HL-60/S4 treated with retinoic acid at 250 ng/mL for 4 days and 3 days (cell line): ENCODE data around the gene HPCA.

Experiments
- in situ Hi-C: fragments of 300-500 bp; cut with MboI; formaldehyde crosslinking; loops from 2 replicates; pipeline ENCODE4 v1.7.0; 2022; ENCODE audit warnings: low sequenced_read_pairs

The HPCA gene

DNA sequence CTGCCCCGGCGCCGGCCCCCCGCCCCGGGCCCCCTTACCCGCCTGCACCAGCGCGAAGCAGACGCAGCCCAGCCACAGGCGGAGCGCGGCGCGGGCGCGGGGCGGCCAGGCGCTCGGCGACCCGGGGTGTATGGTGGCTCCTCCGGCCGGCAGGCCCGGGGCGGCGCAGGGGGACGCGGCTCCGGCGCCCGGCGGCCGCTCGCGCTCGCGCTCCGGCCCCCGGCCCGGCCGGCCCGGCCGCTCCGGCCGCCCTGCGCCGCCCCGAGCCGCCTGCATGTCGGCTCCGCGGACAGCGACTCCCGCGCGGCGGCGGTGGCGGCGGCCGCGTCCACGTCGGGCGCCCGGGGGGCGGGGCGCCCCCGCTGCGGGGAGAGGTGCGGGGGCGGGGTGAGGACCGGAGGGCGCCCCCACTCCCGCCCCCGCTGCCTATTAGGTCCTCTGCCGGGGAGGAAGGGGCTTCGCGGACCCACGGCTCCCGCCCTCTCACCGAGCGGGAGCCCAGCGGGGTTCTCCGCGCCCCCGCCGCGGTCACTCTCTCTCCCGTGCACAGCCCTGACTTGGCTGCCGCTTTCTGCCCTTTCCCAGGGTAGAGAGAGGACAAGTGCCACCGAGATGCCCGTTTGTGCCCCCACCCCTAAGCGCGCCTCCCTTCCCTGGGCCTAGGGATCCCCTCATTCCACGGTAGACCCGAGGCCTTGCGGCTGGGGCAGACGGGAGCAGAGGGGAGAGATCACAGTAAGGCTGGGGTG is 15.5 kb upstream of the HPCA start, which contains the start of gene FNDC5:
Gene FNDC5 (minus strand): TSS at position 298 of the 749 bp plus-strand sequence.
- in situ Hi-C loops, result no loop called here

DNA sequence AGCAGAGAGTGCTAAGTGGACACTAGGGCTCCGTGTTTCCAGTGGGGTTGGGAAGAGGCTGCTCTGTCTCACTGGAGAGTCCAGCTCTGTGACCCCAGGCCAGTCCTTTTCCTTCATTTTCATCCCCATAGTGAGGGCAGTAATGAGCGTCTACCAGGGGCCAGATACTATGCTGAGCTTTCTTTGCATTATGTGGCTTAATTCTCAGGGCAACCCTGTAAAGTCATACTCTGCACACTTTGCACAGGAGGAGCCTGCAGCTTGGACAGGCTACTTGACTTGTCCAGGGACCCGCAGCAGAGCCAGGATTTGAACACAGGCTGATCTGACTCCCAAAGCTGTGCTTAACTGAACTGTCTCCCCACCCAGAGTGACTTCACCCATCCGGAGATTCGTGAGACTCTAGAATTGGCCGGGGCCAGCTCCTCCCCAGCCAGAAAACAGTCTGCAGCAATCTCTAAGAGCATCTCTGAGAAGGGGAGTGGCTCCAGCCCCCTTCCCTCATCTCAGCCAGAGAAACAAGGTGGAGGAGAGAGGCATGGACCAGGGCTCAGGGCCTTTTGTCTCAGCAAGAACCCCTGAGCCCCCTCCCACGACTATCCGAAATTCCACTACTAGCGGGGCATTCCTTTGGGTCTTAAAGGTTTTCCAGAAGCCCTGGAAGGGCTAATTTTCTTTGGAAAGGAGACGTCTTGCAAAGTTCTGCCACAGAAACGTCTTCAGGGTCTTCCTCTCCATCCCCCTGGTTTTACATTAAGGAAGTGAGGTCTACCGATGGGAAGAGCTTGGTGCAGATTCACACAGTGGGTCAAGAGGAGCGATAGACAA is 14.7 kb upstream of the HPCA start:
- in situ Hi-C loops, result no loop called here

DNA sequence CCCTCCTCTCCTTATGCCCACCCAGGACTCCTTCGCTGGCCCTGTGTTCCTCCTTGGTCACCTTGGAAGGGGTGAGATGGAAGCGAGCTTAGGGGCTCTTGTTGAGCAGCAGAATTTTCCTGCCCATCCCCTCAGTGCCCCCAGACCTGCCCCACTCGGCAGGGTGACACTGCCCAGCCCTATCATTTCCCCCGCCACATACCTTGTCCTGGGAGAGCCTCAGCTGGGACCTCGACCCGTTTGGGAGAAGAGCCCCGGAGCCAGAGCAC is 14.2 kb upstream of the HPCA start:
- in situ Hi-C loops, result no loop called here

DNA sequence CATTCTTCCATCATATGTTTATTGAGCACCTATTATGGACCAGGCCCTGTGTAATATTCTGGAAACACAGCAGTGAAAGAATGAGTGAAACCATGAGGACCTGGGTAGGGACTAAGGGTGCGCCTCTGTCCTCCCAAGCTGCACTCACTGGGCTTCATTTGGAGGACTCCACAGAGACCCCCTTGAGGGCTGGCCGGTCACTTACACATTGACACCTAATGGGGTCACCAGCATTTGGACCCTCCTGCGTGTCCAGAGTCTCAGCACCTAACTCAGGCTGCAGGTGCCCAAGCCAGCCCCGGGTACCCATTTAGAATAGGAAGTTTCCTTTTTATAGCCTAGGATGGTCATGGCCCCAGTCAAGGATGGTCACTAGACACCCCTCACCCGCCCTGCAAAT is 12.8 kb upstream of the HPCA start:
- in situ Hi-C loops, result no loop called here

DNA sequence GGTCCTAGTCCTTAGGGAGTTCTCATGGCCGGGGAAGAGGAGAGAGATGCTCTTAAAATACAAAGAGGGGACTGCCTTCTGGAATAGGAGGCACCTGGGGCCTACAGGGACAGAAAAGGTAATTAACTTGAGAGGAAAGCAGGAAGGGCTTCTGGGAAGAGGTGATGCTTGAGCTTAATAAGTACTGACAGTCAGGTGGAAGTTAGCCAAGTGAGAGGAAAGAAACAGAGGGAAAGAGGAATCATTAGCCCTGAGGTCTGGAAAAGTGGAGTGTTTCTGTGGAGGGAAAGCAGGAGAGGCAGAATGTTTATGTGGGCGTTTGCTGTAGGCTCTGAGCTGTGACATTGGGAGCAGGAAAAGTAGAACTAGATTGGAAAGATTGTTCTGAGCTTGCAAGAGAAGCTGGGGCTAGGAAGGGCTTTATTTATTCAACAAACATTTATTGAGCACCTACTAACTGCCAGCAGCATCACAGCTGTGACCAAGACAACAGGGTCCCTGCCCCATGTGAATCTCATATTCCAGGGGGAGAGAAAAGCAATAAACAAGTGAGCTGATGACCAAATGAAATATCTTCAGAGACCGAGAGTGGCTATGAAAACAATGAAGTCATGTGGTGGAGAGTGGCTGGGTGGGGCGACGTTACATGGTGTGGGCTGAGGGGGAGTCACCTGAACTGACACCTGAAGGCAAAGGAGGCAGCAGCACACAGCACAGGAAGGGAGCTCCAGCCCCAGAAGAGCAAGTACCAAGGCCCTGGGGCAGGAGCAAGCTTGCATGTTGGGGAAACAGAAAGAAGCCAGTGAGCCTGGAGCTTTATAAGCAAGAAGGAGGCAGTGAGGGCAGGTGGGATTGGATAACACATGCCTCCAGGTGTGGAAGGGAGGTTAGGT is 11.2 kb upstream of the HPCA start:
- in situ Hi-C loops, result no loop called here

DNA sequence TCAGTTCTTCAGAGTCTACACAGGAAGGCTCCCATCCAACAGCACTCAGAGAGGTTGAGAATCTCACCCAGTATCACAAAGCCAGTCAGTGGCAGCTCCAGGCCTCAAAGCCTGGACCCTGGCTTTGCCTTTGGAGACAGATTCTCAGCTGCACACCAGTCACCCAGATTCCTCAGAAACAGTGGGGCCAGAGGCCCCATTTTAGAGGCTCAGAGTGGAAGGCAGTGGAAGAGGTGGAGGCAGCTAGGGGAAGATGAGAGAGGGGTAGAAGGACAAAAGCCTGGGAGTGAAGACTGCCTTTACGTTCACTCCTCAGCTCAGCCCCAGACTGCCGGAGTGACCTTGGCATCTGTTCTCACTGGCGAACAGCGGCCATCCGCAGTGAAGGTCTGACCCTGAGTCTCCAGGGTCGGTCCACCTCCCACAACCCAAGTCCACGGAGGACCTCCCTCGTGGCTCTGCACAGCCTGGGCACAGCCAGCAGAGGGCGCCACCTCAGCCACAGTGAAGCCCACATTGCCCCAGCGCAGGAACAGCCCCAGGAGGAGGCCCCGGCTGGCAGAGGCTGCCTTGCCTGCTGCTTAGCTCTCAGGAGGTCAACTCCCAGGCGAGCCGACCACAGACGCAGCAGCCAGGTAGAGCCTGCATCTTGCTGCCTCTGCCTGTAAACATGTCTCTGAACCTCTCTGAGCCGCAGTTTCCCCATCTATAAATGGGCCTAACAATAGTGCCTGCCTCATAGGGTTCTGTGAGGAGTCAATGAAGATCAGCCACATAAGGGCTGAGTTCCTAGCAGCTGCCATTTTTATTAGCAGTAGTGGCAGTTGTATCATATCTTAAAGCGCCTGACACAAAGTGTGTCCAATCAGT is 9.7 kb upstream of the HPCA start:
- in situ Hi-C loops, result no loop called here

DNA sequence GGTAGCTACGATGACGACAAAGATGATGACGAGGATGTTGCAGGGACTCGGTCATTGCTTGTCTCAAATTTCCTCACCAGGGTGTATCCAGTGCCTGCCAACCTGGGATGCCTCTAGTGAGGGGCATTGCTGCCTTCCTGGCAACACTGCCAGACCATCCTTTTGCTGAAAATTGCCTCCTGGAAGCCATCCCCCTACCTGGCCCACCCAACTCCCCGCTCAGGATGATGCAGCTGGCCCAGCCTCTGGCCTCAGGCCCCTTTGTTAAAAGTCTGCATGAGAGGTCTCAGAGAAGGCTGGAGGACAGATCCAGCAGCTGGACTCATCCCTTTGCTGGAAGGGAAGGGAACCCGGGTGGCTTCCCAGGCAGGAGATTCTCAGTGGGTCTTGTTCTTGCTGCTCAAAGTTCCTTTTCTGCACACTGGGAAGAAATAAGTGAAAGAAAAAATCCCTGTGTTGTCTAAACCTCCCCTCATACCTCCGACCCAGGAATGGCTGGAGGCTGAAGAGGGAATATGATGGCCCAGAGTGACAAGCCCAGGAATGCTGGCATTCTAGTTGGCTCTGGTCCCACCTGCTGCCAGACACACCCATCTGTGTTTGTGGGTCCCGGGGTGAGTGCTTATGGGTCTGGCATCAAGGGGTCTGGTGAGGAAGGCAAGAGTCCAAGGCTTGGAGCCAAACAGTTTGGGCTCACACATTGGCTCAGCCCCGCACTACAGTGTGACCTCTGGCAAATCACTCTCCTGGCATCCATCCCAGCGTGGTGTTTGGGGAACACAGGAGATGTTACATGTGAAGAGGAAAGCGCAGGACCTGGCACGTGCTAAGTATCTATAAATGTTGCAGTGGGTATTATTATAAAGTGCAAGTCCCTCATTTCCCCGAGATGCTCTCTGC is 8.8 kb upstream of the HPCA start:
- in situ Hi-C loops, result no loop called here

DNA sequence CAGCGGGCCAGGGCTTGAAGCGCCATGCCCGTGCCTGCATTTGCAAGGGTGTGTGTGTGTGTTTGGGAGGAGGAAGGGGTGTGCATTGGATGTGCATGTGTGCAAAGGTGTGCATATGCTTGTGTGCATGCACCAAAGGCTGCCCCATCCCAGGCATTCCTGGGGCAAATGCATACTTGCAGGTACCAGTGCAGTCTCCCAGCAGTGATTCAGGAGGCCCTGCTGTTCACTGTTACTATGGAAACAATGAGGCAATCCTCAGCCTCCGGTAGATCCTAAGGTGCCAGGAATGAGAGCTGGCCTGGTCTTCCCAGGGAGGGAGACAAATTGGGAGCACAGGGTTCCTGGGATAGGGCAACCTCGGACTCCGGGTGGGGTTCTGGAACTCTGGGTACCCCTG is 8.1 kb upstream of the HPCA start:
- in situ Hi-C loops, result no loop called here

DNA sequence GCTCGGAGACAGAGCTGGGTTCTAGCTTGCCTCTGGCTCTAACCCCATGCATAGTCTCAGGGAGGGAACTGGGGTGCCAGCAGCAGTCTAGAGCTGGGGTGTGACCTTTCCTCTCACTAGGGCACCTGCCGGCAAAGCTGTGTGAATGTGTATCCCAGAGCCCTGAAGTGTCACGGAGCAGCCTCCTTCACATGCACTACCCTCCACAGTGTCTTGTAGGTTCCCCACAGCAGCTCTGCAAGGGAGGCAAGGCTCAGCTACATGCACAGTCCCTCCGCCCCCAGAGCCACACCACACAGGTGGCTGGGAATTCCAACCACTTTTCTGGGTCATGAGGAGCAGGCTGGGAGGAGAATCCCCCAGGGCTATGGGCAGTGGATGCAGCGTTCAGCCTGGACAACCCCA is 7.7 kb upstream of the HPCA start:
- in situ Hi-C loops, result no loop called here

DNA sequence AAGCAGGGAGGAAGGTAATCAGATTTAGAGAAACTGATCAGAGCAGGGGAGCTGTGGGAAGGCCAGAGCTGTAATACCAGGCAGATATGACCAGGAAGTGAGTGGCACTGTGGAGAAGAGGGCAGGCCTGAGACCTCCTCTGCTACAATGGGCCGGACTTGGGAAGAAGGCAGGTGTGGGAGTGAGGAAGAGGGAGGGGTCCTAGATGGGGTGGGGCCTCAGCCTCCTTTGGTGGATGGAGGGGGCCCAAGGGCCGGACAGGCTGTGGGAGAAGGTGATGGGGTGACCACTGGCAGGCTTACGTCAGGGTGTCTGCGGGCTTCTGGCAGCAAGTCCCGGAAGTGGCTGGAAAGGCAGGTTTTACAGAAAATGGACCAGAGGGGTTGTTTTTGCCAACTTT is 5.0 kb upstream of the HPCA start:
- in situ Hi-C loops, result no loop called here

DNA sequence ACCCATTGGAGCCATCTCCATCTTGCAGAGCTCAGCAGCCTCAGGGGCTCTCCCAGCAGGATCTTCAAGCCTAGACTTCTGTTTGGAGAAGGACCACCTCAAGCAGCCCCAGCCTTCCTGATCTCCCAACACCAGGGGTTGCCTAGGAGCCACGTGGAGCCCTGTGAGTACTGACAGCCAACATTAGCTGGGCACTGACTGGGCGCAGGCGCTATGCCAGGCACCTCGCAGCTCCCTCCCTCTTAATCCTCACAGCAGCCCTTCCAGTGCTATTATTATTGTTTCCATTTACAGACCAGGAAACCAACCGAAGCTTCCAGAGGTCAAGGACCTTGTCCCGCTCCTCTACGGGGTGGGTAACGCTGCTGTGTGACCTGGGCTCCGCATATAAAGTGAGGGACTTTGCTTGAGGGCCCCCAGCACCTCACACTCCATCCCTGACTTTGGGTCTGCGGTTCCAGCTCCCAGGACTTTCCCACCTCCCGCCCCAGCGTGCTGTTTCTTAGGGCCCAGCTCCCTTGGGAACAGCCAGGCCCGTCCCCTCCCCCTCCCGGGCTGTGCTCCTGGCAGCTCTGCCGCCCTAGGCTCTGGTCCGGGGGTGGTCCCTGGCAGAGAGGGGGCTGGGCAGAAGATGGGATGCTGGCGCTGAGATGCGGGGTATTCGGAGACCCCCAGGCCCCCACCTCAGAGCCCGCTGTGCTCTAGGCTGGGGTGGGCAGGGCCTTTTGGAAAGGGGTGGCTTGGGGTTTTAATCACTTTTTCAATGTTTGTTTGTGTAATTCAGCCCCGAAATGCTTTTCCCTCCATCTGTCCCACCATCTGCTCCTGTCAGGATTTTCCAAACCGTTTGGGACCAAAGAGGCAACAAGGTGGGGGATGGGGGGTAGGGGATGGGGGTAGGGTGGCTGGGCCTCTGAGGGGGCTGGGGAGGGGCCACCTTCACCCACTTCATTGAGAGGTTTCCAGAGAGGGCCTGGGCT is 4.1 kb upstream of the HPCA start:
- in situ Hi-C loops, result no loop called here

DNA sequence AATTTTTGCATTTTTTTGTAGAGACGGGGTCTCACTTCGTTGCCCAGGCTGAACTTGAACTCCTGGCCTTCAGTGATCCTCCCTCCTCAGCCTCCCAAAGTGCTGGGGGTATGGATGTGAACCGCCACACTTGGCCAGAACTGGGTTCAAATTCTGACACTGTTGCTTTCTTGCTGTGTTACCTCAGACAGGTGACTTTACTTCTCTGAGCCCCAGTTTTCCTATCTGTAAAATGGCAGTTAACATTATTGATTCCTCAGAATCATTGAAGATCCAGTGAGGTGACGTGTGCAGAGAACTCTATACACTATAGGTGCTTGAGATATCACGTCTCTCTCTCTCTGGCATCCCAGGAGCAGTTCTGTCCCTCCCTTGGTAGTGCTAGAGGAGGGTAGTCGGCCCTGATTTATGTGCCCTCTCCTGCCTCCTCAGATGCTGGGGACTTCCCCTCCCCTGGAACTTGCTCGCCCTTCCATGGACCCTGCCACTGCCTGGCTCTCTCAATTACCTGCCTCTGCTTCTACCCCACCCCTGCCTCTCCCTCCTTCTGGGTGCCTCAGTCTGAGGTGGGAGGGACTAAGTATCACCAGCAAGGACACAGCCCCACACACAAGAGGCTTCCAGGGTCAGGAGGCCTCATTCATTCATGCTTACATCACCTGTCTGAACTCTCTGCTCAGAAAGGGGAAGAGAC is 2.8 kb upstream of the HPCA start:
- in situ Hi-C loops, result no loop called here

DNA sequence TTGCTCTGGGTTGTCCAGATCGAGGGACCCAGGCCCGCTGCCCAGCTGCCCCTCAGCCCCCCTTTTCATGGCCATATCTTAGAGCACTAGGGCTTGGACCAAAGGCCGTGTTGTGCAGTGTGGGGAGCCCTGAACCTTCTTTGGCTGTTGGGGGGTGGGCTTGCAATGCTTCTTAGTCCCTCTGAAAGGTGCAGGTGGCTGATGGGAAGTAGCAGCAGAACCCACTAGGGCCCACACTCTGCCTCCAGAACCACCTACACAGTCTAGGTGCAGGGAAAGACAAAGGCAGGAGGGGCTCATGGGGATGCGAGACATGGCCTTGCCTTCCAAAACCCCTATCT is 2.3 kb upstream of the HPCA start:
- in situ Hi-C loops, result no loop called here

DNA sequence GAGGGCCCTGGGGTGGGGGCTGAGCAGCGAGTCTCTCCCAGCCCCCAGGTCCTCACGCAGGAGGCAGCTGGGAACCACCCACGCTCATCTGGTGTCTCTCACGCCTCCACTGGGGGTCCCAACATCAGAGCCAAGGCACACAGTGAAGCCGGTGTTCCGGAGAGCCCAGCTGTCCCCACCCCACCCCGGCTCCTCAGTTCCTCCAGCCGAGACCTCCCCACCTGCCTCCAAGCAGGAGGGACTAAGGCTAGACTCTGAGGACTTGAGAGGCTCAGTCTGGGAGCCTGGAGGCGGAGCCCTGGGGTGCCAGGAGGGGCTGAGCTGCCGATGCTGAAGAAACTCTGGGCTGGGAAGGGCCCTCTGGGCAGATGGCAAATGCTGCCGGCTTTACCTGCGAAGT is 1.6 kb upstream of the HPCA start:
- in situ Hi-C loops, result no loop called here

DNA sequence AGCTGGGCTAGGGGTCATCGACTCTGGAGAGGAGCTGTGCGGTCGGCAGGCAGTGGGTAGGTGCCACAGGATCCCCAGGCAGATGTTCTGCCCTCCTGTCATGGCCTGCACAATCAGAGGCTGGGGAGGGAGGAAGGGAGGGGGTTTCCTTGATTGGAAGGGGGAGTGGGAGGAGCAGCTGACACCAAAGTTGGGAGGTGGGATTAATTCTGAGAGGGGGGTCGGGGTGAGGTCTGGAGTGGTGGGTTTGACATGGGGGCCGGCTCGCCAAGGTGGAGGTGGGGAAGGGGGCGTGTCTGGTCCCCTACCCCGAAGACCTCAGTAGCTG is 651 bp upstream of the HPCA start:
- in situ Hi-C loops, result no loop called here

DNA sequence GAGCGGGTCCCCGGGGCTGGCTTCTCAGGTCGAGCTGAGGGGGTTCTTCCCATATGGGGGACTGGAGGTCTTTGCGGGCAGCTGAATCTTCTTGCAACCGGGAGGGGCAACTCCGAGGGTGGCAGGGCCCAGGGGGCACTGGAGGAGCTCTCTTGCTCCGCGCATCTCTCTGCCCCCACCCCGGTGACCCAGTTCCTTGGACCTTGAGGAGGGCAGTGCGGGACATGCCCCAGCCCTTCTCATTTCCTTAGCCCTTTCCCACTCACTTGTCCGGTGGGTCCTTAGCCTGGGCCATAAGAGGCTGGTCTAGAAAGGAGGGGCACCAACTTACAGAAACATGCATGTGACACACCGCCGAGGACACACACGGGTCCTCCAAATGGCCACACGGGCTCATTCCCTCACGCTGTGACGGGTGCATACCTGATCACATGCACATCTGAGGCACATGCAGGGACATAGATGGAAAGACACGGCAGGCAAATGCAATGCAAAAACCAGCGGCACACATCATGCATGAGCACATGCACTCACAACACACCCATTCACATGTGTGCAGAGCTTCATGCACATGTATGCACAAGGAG is 630 bp downstream of the HPCA start:
- in situ Hi-C loops, result no loop called here

DNA sequence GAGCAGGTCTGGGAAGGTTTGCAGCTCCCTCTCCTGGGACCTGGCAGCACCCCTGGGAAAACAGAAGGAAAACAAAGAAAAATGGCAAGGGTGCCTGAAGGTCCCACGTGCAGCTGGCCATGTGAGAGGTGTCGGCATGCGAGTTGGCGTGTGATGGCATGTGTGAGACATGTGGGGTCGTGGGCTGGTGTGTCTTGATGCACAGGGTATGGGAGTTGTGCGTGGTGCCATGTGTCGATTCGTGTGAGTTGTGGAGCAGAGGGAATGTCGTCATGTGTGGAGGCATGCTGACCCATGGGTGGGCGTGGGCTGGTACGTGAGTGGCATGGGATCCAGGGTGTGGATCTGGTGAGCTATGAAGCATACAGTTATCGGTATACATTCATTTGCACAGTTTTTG is 1.3 kb downstream of the HPCA start:
- in situ Hi-C loops, result no loop called here

DNA sequence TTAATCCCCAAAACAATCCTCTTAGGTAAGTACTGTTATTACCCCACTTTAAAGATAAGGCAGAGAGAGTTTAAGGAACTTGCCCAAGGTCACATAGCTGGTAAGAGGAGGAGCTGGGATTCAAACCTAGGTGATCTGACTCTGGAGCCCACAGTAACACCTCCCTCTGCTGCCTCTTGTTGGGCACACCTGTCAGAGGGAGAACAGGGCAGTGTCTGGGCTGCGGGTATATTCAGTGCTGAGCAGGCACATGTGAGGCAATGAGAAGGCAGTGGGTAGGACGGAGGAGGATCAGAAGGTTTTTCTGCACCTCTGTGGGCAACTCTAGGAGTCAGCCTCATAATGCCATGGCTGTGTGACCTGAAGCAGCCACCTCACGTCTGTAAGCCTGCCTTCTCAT is 1.8 kb downstream of the HPCA start:
- in situ Hi-C loops, result no loop called here
